HUES64 (cell line): Measurements from ENCODE around the gene KSR2.
A peak's percentile ranks its signal among the peaks of the same experiment; 100 is the strongest.

Source experiments
- H3K27ac ChIP-seq: 2 replicates; pipeline ENCODE4 v1.7.0; 2013; ENCODE audit warnings: low read depth, low read length, inconsistent platforms
- H3K27me3 ChIP-seq: 2 replicates; pipeline ENCODE4 v1.6.1; 2013; ENCODE audit warnings: mild to moderate bottlenecking, low read length; ENCODE audit not compliant: insufficient read depth
- H3K36me3 ChIP-seq: 2 replicates; pipeline ENCODE4 v1.6.1; 2013; ENCODE audit warnings: mild to moderate bottlenecking, low read length; ENCODE audit not compliant: insufficient read depth
- H3K4me1 ChIP-seq: 2 replicates; pipeline ENCODE4 v1.6.1; 2013; ENCODE audit warnings: mild to moderate bottlenecking, low read length, moderate library complexity; ENCODE audit not compliant: insufficient read depth
- H3K4me3 ChIP-seq: 2 replicates; pipeline ENCODE4 v1.5.1; 2013; ENCODE audit warnings: mild to moderate bottlenecking, low read length, moderate library complexity
- H3K9ac ChIP-seq: 2 replicates; pipeline ENCODE4 v1.6.1; 2013; ENCODE audit warnings: mild to moderate bottlenecking, low read depth, low read length
- H3K9me3 ChIP-seq: 2 replicates; pipeline ENCODE4 v1.6.1; 2013; ENCODE audit warnings: low read depth, low read length; ENCODE audit not compliant: insufficient read depth
- WGBS: fragments of 150-250, 120-280 bp; methylation state at CpG from one replicate; pipeline ENCODE4 v1.1.7; 2013; ENCODE audit warnings: missing lambda C conversion rate; 5-methylcytosine and 5-hydroxymethylcytosine counted together

The KSR2 gene

DNA sequence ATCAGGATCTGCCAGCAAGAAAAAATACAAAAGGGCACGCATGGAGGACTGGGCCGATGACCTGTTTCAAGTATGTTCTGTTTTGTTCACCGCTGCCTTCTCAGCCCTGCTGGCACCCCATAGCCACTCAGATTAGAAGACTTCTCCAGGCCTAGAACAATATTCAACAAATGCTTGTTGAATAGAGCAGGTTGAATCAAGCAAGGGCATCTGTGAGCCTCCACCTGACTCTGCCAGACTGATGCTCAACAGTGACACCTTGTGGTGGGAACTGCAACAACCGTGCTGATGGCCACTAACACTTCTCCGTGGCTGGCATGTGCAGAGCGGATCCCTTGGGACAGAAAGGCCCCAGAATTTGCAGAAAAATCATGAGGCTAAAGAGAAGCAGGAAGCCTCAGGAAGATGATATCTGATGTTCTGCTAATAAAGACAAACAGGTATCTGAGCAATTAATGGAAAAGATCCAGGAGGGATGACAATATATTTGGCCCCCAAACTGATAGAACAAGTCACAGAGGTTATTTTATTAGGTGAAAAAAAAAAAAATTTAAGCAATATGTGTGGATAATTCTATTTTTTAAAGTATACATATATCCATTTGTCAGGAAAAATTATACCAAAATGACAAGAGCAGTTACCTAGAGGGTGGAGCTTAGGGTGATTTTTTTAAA, 114.3 kb downstream of the KSR2 start:
- H3K27me3 ChIP-seq = no peaks in the 10 kb centered on the region
- H3K4me1 ChIP-seq = no peaks in the 10 kb centered on the region; the same call in 1 of the 2 replicates
- no peaks in the 10 kb centered on the region for H3K36me3 ChIP-seq
- WGBS = 49% methylated on average over 6 of the region's 6 CpGs
- no peaks in the 10 kb centered on the region for H3K9me3 ChIP-seq
- H3K27ac ChIP-seq = no peak overlapping the region
- no peak overlapping the region for H3K4me3 ChIP-seq
- H3K9ac ChIP-seq = no peak overlapping the region

GRCh38 chr12:117853600-117853999, 115.2 kb downstream of the KSR2 start:
- Histone ChIP-seq H3K27ac (no peak overlapping the region), H3K36me3 (no peaks in the 10 kb centered on the region), H3K4me3 (no peak overlapping the region), H3K9me3 (no peaks in the 10 kb centered on the region), H3K27me3 (no peaks in the 10 kb centered on the region), H3K4me1 (no peaks in the 10 kb centered on the region; the same call in 1 of the 2 replicates), H3K9ac (no peak overlapping the region)
- WGBS = 50% methylated on average over 1 of the region's 1 CpG

DNA sequence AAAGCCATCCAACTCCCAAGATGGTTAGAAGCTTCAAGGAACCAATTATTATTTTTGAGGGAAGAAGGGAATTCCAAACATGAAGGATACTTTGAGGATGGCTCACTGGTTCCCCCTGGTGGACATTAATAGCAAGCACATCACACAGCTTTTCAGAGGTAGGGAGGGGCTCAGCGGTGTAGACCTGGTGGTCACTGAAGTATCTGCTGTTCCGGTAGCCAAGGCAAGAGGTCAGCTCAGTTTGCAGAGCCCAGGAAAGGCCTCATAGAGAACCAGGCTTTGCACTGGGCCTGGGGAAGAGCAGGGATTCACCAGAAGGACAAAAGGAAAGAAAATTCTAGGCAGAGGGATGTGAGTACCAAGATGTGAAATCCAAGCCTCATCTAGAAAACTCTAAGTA, 118.7 kb downstream of the KSR2 start:
- WGBS = 12% methylated on average over 2 of the region's 2 CpGs
- Histone ChIP-seq H3K4me1 (peaks cover 17% of the 10 kb centered on the region), H3K9ac (no peak overlapping the region), H3K36me3 (no peaks in the 10 kb centered on the region), H3K9me3 (no peaks in the 10 kb centered on the region), H3K4me3 (no peak overlapping the region), H3K27me3 (no peaks in the 10 kb centered on the region), H3K27ac (no peak overlapping the region)

GRCh38 chr12:117847371-117847770, 121.4 kb downstream of the KSR2 start:
- Histone ChIP-seq H3K9ac (no peak overlapping the region), H3K36me3 (no peaks in the 10 kb centered on the region), H3K4me1 (peaks cover 17% of the 10 kb centered on the region), H3K27ac (no peak overlapping the region), H3K9me3 (peaks cover 12% of the 10 kb centered on the region), H3K4me3 (no peak overlapping the region), H3K27me3 (no peaks in the 10 kb centered on the region)
- 57% methylated on average over 5 of the region's 5 CpGs for WGBS

DNA sequence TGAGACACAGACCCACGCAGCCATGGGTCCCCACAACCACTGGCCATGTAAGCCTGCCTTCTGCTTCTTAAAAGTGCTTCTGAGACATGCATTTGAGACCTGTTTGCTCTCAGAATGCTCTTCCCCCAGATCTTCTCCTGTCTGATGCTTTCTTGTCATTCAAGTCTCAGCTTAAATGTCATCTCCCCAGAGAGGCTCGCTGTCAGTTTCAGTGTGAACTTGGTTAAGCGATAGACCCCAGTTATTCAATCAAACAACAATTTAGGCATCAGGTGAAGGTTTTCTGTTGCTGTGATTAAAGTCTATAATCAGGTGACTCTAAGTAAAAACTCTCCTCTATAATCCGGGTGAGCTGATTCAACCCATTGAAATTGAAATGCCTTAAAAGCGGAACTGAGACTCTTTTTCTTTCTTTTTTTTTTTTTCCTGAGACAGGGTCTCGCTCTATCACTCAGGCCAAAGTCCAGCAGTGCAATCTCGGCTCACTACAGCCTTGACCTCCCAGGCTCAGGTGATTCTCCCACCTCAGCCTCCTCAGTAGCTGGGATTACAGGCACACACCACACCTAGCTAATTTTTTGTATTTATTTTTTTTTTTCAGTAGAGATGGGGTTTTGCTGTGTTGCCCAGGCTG, 123.4 kb downstream of the KSR2 start:
- Histone ChIP-seq H3K4me1 (peaks cover 17% of the 10 kb centered on the region), H3K27me3 (no peaks in the 10 kb centered on the region), H3K27ac (no peak overlapping the region), H3K9ac (no peak overlapping the region), H3K36me3 (no peaks in the 10 kb centered on the region), H3K9me3 (peaks cover 12% of the 10 kb centered on the region), H3K4me3 (no peak overlapping the region)
- 85% methylated on average over 7 of the region's 7 CpGs for WGBS

- Histone ChIP-seq H3K9me3 (peaks cover 12% of the 10 kb centered on the region), H3K27me3 (no peaks in the 10 kb centered on the region), H3K27ac (no peak overlapping the region), H3K4me1 (peaks cover 17% of the 10 kb centered on the region), H3K4me3 (no peak overlapping the region), H3K36me3 (no peaks in the 10 kb centered on the region), H3K9ac (no peak overlapping the region)
- 90% methylated on average over 1 of the region's 1 CpG for WGBS
Observed at GRCh38 chr12:117844114-117844830, 124.5 kb downstream of the KSR2 start.

DNA sequence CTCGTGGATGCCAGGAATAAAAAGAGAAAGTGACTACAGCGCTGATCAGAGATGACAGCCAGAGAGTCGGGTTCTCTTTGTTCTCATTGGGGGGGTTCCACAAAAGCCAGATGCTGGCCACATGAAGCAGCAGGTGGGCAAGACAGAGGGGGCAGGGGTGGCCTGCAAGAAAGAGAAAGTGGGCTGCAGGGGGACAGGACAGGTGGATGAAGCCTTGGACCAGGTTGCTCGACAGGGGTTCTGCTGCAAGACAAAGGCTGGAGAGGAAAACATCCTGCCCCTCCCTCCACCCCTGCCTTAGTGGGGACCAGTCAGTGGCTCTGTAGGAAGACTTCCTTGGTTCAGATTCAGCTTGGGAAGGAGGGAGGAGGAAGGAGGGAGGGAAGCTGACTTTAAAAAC, 126.2 kb downstream of the KSR2 start:
- WGBS = 49% methylated on average over 4 of the region's 4 CpGs
- H3K9me3 ChIP-seq = peaks cover 12% of the 10 kb centered on the region

GRCh38 chr12:117842220-117842619, 126.6 kb downstream of the KSR2 start:
- Histone ChIP-seq H3K4me3 (no peak overlapping the region), H3K27ac (no peak overlapping the region)
- 91% methylated on average over 2 of the region's 2 CpGs for WGBS

More for the DNA sequence above, 126.2 kb downstream of the KSR2 start:
- no peak overlapping the region for H3K27ac ChIP-seq
- peaks cover 14% of the 10 kb centered on the region for H3K4me1 ChIP-seq
- no peaks in the 10 kb centered on the region for H3K36me3 ChIP-seq
- H3K9ac ChIP-seq = no peak overlapping the region
- H3K4me3 ChIP-seq = no peak overlapping the region
- H3K27me3 ChIP-seq = no peaks in the 10 kb centered on the region

DNA sequence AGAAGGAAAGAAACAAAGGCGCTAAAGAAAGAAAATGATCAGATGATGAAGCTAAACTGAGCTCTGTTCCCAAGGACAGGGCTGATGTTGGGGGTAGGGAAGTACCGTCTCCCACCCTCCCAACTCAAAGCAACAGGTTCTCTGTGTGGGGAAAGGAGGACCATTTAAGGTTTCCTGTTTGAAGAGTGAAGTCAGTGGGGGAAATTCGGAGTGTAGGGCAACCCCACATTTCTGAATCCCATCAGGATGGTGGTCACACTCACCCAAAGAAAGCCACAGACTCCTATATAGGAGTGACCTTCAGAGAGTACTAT, 131.1 kb downstream of the KSR2 start:
- no peak overlapping the region for H3K27ac ChIP-seq
- peaks cover 3% of the 10 kb centered on the region; the same call in 1 of the 2 replicates for H3K4me1 ChIP-seq
- 66% methylated on average over 2 of the region's 3 CpGs for WGBS
- no peaks in the 10 kb centered on the region for H3K36me3 ChIP-seq
- H3K4me3 ChIP-seq = no peak overlapping the region
- H3K27me3 ChIP-seq = 0 out of 2 replicates have a peak, but pooled peaks cover 2% of the 10 kb centered on the region
- H3K9ac ChIP-seq = no peak overlapping the region
- H3K9me3 ChIP-seq = no peaks in the 10 kb centered on the region

More at GRCh38 chr12:117842220-117842619, 126.6 kb downstream of the KSR2 start:
- no peak overlapping the region for H3K9ac ChIP-seq
- H3K36me3 ChIP-seq = no peaks in the 10 kb centered on the region
- H3K4me1 ChIP-seq = peaks cover 11% of the 10 kb centered on the region
- peaks cover 12% of the 10 kb centered on the region for H3K9me3 ChIP-seq
- no peaks in the 10 kb centered on the region for H3K27me3 ChIP-seq

GRCh38 chr12:117836999-117837736, 131.6 kb downstream of the KSR2 start:
- no peaks in the 10 kb centered on the region for H3K9me3 ChIP-seq
- H3K36me3 ChIP-seq = no peaks in the 10 kb centered on the region
- 18% methylated on average over 21 of the region's 22 CpGs for WGBS
- H3K27me3 ChIP-seq = 0 out of 2 replicates have a peak, but pooled peaks cover 2% of the 10 kb centered on the region
- H3K27ac ChIP-seq = no peak overlapping the region
- no peak overlapping the region for H3K9ac ChIP-seq
- peak overlapping the region; percentile 31 for H3K4me3 ChIP-seq
- peaks cover 3% of the 10 kb centered on the region; the same call in 1 of the 2 replicates for H3K4me1 ChIP-seq

DNA sequence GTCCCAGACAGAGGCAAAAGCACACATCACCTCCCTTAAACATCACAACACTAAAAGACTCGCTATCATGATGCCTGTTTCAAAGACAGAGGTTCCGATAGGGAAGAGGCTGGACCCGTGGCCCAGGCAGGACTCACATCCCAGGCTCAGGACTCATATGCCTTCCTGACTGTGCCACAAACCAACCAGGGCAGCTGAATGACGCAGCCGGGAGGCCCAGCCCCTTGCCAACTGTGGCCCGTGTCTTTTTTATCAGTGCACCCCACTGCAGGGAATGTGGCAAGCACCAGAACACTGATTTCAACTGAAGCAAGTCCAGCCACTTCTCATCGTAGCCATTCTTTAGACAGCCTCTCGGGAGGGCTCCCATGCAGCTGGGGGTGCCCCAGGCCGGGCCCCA, 132.3 kb downstream of the KSR2 start:
- H3K4me1 ChIP-seq = peaks cover 3% of the 10 kb centered on the region; the same call in 1 of the 2 replicates
- no peak overlapping the region for H3K27ac ChIP-seq
- no peak overlapping the region for H3K4me3 ChIP-seq
- no peak overlapping the region for H3K9ac ChIP-seq
- no peaks in the 10 kb centered on the region for H3K36me3 ChIP-seq
- 0 out of 2 replicates have a peak, but pooled peaks cover 2% of the 10 kb centered on the region for H3K27me3 ChIP-seq
- 92% methylated on average over 9 of the region's 9 CpGs for WGBS
- H3K9me3 ChIP-seq = no peaks in the 10 kb centered on the region
